NCI-H774 (cell line): ENCODE results near the gene ADAP1.
A peak's percentile ranks its signal among the peaks of the same experiment; 100 is the strongest.
"Not testable (repeated sequence)": the region's sequence is repeated elsewhere in the genome, so short reads cannot be mapped to it uniquely, and the experiment has no call there.

Experiments
- DNase-seq: peaks from one replicate; lab custom pipeline; 2025; lab: John Stamatoyannopoulos, UW

The ADAP1 gene

DNA sequence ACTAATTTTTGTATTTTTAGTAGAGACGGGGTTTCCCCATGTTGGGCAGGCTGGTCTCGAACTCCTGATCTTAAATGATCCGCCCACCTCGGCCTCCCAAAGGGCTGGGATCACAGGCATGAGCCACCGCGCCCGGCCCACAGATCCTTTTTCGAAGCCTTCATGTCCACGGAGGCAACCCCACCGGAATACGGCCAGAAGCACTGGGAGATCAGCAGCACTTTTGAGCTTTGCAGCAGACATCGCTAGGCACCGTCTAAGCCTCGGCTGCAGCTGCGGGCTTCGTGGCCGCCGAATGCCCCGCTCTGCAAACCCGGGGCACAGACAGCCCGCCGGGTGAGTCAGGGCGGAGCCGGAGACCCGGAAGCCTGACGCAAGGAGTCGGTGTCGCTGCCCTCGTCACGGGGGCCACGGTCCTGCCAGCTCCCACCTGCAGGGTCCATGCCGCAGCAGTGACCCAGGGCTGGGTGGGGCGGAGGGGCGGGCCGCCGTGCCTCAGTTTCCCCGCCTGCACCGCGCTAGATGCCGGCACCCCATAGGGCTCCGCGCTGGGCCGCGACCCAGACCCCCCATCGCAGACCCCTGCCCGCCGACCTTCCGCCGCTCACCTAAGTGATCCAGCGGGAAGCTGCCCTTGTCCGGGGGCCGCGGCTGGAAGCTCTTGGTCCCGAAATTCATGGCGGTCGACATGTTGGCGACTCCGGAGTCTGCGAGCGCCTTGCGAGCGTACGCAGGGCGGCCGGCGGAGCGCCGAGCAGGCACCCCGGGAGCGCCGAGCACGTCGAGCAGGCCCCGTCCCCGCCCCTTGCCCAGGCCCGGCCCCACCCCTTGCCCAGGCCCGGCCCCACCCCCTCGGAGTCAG lies 20.6 kb upstream of the ADAP1 start, which contains the start of gene COX19:
Gene COX19, minus strand, starts transcription at position 730 of the 862 bp plus-strand sequence. Its CDS starts 40 bp downstream, at position 690.
- peak; percentile 86 for DNase-seq

DNA sequence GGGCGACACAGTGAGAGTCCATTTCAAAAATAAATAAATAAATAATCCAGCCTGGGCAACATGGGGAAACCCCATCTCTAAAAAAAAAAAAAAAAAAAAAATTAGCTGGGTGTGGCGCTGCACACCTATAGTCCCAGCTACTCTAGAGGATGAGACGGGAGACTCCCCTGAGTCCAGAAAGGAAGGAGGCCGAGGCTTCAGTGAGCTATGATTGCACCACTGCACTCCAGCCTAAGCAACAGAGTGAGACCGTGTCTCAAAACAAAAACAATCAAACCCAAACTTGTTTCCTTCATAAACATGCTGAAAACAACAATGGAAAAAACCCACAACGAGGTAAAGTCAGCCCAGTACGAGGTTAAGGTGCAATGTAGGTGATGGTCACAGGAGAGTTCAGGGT lies 19.7 kb upstream of the ADAP1 start:
- DNase-seq, result no peak

DNA sequence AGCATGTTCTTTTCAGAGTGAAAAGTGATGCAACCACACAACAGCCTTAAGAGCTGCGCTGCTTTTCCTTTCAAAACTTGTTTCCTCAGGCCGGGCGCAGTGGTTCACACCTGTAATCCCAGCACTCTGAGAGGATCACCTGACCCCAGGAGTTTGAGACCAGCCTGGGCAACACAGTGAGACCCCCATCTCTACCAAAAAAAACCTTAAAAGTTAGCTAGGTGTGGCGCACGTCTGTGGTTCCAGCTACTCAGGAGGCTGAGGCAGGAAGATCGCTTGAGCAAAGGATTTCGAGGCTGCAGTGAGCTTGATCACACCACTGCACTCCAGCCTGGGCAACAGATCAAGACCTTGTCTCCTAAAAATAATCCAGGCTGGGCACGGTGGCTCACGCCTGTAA lies 18.8 kb upstream of the ADAP1 start:
- DNase-seq, result no peak

DNA sequence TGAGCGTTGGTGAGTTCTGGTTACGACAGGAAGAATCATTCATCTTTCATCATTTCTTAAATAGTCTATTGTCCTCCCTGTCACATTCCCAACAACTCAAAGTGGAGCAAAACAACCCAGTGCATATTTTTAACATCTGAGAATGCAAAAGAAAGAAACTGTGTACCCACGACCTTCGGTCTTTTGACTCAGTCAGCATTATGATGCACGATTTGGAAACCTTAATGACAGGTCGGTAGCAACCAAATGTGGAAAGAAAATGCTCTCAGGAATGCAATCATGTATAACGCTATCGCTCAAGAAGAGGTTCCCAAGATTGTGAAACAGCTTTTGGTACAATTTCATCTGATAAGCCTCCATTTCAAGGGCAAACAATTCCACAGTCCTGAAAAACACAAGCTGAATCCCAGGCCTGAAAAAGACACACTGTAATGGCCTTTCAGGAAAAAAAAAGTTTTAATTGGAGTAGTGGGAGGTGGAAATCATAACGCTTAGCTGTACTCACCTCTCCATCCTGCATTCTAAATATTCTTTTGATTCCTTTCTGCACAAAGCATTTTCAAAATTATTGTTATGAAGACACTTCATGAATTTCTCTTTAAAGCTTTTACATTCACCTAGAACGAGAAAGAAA lies 18.3 kb upstream of the ADAP1 start:
- DNase-seq, result no peak

DNA sequence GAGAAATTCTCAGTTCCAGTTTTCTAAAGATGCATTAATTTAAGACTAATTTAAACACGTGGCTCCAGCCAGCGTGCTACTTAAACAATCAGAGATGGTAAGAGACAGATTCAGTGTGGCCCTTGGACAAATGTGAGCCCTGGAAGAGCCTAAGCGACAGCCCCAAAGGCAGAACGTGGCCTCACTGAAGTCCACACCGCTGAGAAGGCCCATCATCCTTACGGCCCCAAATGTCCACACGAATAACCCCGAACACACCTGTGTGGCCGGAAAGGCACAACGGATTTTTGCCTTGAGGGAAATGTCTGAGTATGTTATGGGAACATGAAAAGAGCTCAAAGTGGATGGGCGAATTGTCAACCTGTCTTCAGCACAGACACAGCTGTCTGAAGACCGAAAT lies 17.6 kb upstream of the ADAP1 start:
- no peak for DNase-seq

DNA sequence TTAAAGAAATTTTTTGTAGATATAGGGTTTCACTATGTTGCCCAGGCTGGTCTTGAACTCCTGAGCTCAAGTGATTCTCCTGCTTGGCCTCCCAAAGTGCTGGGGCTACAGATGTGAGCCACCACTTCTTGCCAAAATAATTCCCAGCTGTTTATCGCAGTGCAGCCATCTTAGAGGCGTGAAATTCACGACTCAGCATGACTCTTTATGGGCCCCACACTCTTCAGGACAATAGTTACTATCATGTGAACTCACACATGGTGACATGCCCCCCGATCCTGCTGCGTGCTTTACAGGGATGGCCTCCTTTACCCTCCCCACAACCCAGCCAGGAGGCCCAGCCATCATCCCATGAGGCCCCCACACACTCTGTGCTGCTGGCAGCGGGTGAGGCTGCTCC lies 16.3 kb upstream of the ADAP1 start:
- DNase-seq, result no peak

DNA sequence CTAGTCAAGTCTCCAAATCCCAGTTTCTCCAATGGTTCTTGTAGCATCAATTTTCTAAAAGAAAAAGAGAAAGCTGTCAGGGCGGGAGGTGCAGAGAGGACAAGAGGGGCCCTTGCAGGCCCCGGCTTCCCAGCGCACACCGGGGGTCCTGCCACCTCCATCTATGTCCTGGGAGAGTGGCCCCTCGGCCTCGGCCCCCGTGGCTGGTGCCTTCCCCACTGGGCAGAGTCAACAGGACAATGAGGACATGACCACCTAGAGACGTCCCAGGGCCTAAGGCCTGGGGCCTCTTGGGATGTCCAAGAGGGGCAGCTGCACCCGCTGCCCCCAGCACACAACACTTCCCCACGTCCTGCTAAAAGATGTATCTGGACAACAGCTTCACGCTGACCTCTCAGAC lies 14.9 kb upstream of the ADAP1 start:
- no peak for DNase-seq

DNA sequence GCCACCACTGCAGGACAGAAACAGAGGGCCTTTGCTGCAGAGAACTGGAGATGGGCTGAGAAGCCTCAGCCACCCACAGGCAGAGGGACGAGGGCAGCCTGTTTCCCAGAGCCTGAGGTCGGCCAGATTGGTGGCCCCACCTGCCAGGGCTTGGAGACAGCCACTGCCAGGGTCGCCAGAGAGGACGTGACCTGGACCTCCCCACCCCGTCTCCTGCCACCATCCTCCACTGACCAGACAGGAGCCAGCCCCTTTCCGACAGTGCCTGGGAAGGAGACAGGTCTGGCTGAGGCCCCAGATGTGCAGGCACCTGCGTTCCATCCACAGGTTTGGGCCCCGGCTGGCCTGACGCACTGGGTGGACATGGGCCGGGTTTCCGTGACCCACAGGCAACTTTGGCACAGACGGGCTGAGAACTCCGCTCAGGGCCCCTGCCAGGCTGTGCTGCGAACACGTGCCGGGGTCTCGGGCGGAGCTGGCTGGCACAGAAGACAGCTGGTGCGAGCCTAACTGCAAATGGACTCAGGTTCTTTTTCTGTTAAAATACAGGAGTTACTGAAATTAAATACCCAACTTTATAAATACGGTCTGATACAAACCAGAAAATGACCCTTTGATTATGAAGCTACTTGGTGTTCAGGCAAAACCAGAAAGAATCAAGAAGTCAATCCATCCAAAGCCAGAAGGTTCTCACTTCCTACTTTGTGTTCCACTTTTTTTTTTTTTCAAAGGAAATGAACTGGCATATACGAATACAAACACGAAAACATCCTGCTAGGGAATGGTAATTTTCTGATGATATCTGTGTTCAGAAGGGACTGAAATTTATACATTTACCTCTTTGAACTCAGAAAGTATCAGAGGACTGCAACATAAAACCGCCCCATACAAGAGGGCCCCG lies 14.0 kb upstream of the ADAP1 start:
- no peak for DNase-seq

DNA sequence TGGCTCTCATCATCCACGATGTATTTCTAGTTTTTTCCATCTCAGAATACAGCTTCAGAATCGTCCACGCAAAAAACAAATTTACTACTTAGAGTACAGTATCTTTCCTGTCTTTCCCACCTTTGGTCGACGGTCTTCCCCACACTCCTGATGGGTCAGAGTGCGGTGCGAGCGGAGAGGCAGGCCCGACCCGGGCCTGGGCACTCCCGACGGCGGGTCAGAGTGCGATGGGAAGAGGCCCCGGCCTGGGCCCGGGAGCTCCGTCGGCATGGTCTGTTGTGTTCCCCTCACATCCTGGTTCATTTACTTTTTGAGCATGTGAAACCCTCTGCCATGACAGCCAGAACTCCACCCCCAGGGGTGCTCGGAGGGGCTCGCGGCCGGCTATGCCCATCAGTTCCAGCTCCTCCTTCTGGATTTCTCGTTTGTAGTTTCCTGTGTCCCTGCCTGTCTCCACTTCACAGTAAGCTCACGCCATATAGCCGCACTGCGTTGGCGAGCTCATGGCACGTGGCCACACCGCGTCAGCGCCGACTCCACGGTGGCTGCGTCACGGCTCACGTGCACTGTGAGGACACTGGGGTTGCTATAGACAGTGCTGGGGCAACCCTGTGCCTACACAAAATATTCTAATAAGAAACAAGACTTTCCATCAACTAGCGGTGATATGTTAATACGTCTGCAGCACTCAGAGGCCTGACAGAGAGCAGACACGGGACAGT lies 13.0 kb upstream of the ADAP1 start:
- no peak for DNase-seq

DNA sequence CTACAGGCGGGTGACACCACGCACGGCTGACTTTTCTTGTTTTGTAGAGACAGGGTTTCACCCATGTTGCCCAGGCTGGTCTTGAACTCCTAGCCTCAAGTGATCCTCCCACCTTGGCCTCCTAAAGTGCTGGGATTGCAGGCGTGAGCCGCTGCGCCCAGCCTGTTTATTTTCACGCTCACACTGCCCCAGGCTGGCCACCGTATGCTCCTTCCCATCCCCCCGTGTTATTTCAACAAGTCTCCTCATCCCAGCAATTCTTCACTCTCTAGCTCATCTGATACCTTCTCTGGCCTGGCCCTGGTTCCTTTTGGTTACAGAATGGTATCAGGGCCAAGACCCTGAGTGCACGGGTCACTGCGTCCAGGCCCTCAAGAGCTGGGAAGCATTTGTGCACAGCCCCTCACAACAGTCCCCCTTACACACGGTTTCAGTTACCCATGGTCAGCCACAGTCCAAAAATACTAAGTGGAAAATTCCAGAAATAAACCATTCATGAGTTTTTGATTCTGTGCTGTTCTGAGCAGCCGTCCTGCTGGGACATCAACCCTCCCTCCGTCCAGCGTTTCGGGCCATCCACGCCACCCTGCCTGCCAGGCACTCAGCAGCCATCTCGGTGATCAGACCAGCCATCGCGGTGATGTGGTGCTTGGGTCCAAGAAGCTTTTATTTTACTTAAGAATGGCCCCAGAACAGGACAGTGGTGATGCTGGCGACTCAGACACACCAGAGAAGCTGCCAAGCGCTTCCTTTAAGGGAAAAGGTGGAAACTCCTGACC lies 12.0 kb upstream of the ADAP1 start:
- no peak for DNase-seq

DNA sequence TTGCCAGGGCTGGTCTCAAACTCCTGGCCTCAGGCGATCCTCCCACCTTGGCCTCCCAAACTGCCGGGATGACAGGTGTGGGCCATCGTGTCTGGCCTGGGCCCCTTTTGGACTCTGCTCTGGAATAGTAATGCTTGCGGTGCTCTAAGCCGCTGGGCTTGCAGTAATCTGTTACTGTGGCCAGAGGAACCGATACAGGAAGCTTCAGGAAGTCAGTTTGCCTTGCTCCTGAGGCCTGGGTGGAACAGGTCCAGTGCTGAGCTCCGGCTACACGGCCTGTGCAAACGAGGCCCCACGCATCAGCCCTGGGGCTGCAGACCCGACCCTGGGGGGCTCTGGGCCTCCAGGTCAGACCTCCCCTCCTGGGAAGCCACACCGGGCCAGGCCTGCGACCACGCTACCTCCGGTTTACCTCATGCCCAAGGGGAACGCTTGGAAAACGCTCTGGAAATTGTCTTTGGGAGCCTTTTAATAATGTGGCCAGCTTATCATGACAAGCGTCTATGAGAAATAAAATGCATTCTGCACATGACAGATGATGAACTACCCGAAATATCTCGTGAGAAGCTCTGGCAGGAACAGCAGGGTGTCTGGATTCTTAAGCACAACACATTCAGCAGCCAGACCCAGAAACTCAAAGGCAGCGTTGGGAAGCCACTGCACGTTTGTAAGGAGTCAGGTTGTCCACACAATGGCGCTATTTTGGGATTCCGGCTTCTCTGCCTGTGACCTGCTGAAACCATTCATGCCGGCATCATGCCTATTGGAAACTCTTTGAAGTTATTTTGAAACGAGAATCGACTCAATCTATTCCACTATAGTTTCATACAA lies 10.1 kb upstream of the ADAP1 start:
- DNase-seq, result no peak

DNA sequence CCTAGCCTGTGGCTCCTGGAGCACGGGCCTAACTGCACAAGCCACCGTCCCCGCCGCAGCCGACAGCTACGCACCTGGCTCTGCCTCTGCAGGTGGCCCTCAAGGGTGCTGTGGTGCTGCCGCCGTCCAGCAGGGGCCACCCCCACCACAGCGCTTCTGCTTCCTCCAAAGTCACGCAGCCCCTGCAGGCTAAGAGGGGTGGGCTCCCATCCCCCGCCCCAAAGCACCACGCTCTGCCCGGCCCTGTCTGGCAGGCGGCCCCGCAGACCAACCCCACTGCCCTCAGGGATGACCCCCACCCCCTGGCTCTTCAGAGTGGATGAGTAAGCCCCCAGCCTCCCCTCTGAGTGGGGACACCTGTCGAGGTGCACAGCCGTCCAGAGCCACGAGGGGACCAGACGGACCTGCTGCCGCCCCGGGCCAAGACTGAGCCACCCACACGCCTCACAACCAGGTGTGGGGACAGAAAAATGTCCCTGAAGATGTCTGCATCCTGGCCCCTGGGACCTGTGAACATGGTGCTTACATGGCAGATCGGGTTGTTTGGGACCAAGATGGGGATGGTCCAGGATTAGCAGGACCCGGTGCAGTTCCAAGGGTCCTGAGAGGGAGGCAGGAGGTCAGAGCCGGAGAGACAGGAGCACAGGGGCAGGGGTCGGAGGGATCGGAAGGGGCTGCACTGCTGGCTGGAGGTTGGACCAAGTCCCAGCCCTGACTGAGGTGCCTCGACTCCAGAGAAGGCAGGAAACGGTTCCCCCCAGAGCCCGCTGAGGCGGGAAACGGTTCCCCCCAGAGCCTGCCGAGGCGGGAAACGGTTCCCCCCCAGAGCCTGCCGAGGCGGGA lies 9.0 kb upstream of the ADAP1 start:
- peak; percentile 13 for DNase-seq

DNA sequence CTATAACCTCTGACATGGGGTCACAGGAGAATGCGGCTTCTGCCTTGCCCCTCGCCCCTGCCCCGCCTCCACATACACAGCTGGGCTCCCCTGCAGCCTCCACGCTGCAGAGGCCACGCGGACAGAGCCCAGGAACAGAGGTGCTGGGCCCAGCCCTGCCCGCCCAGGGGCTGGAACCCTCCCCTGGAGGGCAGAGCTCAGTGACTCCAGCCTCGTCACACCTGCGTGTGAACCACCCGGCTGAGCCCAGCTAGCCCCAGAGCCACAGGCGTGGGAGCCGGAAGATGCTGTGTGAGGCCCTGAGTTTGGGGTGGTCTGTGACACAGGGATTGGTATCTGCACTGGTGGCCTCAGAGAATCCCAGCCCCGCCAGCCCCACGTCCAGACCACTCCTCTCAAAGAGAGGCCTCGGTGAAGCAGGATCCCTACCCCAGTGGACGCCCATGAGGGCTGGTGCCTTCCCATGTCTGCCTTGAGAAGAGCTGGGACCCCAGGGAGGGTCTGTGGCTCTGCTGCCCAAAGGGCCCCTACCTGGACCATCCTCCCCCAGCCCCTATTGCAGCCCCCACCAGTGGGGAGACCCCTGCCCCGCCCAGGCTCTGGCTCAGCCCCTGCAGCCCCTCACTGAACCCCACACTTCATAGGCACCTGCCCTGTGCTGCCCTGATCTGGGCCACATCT lies 8.1 kb upstream of the ADAP1 start:
- DNase-seq, result no peak

DNA sequence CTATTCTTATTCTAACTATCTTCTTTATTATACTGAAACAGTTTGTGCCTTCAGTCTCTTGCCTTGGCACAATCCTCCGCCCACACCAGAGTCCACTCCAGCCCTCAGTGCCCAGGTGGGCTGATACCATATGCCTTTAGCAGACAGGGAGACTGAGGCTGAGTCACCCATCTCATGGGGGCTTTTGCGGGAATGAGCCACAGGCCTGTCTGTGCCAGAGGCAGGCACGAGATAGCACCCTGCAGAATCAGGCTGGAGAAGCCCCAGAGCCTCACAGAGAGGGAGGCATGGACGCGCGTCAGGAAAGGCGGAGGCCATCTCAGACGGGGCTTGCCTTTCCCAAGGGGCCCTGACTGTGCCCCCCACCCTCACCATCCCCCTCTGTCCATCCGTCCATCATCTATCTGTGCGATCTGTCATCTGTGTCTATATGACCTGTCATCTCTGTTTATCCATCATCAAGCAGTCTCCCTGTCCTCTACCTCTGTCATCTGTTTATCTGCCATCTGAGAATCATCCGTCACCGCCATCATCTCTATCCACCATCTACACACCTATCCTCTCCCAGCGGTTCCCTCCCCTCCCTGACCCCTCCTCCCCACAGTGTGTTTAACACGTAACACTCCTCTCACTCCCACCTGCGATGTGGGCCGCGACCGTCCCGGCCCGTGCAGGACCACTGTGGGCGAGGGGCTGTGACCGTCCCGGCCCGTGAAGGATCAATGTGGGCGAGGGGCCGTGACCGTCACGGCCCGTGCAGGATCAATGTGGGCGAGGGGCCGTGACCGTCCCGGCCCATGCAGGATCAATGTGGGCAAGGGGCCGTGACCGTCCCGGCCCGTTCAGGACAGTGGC lies 7.3 kb upstream of the ADAP1 start:
- DNase-seq, result no peak

DNA sequence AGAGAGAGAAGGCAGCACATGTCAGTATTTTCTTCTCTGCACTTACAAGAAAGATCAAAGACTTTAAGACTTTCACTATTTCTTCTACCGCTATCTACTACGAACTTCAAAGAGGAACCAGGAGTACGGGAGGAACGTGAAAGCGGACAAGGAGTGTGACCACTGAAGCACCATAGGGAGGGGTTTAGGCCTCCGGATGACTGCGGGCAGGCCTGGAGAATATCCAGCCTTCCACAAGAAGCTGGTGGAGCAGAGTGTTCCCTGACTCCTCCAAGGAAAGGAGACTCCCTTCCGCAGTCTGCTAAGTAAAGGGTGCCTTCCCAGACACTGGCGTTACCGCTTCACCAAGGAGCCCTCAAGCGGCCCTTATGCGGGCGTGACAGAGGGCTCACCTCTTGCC lies 6.5 kb upstream of the ADAP1 start:
- DNase-seq, result not testable (repeated sequence)

DNA sequence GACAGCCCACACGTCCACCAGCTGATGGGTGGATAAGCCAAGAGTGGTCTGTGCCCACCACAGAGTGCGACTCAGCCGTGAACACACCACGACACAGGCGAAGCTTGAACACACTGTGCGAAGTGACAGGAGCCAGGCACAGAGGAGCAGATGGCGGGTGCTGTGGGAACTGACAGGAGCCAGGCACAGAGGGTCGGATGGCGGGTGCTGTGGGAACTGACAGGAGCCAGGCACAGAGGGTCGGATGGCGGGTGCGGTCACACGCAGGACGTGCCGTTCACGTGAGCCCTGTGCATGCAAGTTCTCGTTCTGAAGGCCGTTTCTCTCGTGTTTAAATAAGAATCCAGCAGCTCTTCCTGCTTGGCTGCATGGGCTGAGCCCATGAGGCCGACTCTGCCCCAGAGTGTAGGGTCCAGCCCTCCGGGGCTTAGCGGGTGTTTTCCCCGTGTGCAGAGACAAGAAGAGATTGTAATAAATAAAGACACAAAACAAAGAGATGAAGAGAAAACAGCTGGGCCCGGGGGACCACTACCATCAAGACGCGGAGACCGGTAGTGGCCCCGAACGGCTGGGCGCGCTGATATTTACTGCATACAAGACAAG lies 5.9 kb upstream of the ADAP1 start:
- no peak for DNase-seq

DNA sequence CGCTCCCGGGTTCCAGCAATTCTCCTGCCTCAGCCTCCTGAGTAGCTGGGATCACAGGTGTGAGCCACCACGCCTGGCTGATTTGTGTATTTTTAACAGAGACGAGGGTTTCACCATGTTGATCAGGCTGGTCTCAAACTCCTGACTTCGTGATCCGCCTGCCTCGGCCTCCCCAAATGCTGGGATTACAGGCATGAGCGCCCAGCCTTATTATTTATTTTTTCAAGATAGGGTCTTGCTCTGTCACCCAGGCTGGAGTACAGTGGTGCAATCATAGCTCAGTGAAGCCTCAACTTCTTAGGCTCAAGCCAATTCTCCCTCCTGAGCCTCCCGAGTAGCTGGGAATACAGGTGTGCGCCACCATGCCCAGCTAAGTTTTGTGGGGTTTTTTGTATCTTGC lies 5.3 kb upstream of the ADAP1 start:
- DNase-seq, result not testable (repeated sequence)
